Astrocyte (in vitro differentiated cells and primary cell): ENCODE data around the gene STOML1.

Experiments used
- EZH2 ChIP-seq: IDR thresholded peaks from 2 replicates; pipeline ENCODE4 v1.6.1; 2012; ENCODE audit warnings: mild to moderate bottlenecking, low read length, inconsistent platforms; ENCODE audit not compliant: insufficient read depth
- TF ChIP-seq, protein P1 (sequence below): IDR thresholded peaks from 2 replicates; pipeline ENCODE4 v1.5.1; 2011; ENCODE audit warnings: low read depth, mild to moderate bottlenecking, inconsistent platforms, low read length, moderate library complexity; ENCODE audit not compliant: insufficient read depth

GRCh38 chr15:73939138-73939537, 53.0 kb downstream of the STOML1 start:
- TF ChIP-seq, protein P1, sequence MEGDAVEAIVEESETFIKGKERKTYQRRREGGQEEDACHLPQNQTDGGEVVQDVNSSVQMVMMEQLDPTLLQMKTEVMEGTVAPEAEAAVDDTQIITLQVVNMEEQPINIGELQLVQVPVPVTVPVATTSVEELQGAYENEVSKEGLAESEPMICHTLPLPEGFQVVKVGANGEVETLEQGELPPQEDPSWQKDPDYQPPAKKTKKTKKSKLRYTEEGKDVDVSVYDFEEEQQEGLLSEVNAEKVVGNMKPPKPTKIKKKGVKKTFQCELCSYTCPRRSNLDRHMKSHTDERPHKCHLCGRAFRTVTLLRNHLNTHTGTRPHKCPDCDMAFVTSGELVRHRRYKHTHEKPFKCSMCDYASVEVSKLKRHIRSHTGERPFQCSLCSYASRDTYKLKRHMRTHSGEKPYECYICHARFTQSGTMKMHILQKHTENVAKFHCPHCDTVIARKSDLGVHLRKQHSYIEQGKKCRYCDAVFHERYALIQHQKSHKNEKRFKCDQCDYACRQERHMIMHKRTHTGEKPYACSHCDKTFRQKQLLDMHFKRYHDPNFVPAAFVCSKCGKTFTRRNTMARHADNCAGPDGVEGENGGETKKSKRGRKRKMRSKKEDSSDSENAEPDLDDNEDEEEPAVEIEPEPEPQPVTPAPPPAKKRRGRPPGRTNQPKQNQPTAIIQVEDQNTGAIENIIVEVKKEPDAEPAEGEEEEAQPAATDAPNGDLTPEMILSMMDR, result no peak
- no peak for TF ChIP-seq EZH2
